BE2C (cell line): ENCODE results near the gene EML6.

Source experiments
- DNase-seq: peaks from one replicate; pipeline ENCODE4 v3.0.0-alpha.2; 2020
- H3K27me3 ChIP-seq: fragments of 250-450 bp; sonication (Bioruptor Pico); 2 replicates; pipeline ENCODE4 v1.5.1; 2020; ENCODE audit warnings: mild to moderate bottlenecking
- H3K36me3 ChIP-seq: fragments of 250-450 bp; sonication (Bioruptor Pico); 2 replicates; pipeline ENCODE4 v1.5.1; 2020; ENCODE audit warnings: mild to moderate bottlenecking
- H3K4me1 ChIP-seq: fragments of 250-450 bp; sonication (Bioruptor Pico); 2 replicates; pipeline ENCODE4 v1.5.1; 2020
- H3K4me3 ChIP-seq: 2 replicates; pipeline ENCODE4 v1.5.1; 2011; ENCODE audit warnings: low read depth, low read length
- H3K9me3 ChIP-seq: fragments of 250-450 bp; sonication (Bioruptor Pico); 2 replicates; pipeline ENCODE4 v1.5.1; 2020
- TF ChIP-seq, protein P1 (sequence below): IDR thresholded peaks from 2 replicates; pipeline ENCODE4 v1.5.1; 2012; ENCODE audit warnings: mild to moderate bottlenecking, low read depth, low read length

Gene EML6

GRCh38 chr2:55003706-55004639 lies 280.5 kb downstream of the EML6 start:
- TF ChIP-seq, protein P1, sequence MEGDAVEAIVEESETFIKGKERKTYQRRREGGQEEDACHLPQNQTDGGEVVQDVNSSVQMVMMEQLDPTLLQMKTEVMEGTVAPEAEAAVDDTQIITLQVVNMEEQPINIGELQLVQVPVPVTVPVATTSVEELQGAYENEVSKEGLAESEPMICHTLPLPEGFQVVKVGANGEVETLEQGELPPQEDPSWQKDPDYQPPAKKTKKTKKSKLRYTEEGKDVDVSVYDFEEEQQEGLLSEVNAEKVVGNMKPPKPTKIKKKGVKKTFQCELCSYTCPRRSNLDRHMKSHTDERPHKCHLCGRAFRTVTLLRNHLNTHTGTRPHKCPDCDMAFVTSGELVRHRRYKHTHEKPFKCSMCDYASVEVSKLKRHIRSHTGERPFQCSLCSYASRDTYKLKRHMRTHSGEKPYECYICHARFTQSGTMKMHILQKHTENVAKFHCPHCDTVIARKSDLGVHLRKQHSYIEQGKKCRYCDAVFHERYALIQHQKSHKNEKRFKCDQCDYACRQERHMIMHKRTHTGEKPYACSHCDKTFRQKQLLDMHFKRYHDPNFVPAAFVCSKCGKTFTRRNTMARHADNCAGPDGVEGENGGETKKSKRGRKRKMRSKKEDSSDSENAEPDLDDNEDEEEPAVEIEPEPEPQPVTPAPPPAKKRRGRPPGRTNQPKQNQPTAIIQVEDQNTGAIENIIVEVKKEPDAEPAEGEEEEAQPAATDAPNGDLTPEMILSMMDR: no peak
- H3K4me3 ChIP-seq: no peak overlapping the region
- H3K9me3 ChIP-seq: no peaks in the 10 kb centered on the region
- H3K4me1 ChIP-seq: peaks cover 7% of the 10 kb centered on the region
- H3K36me3 ChIP-seq: no peaks in the 10 kb centered on the region
- no peak for DNase-seq
- no peaks in the 10 kb centered on the region for H3K27me3 ChIP-seq

- peaks cover 4% of the 10 kb centered on the region for H3K4me1 ChIP-seq
- H3K9me3 ChIP-seq: no peaks in the 10 kb centered on the region
- H3K36me3 ChIP-seq: no peaks in the 10 kb centered on the region
- DNase-seq: no peak
- H3K4me3 ChIP-seq: no peak overlapping the region
- no peaks in the 10 kb centered on the region for H3K27me3 ChIP-seq
- TF ChIP-seq, protein P1: no peak
These were observed 282.8 kb downstream of the EML6 start for GRCh38 chr2:55006306-55006705.

DNA sequence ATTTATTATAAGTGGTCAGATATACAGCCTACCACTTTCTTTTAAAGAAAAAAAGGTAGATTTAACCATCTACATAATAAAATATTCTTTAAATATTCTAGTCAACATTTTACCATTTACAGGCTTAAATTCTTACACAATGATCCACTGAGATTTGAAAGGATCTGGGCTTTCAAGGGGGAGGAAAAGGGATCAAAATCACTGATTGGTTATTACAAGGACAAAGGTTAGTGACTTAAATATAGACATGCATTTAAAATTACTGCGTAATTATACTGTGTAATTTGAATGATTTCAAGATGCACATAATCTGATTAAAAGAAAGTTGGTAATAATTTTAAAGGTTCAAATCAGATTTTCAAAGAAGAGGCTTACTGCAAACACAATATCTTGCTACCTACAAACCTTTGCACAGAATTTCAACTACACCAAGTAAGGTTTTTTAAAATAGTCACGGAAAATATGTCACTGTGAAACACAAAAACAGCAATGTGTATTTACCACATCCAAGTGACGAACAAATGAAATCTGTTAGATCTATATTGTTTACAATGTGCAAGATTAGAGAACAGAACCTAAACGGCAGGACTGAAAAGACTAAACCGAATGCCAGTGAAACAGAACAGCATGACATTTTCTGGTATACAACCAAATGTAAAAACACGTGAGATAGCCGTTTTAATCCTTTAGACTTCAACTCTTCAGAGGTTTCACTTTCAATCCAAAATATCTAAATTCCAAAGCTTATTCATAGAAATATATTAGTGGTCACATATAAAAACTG lies 286.0 kb downstream of the EML6 start:
- no peaks in the 10 kb centered on the region for H3K27me3 ChIP-seq
- no peak for DNase-seq
- TF ChIP-seq, protein P1: no peak
- H3K4me3 ChIP-seq: peak overlapping the region; percentile 44
- peaks cover 4% of the 10 kb centered on the region for H3K4me1 ChIP-seq
- no peaks in the 10 kb centered on the region for H3K9me3 ChIP-seq
- H3K36me3 ChIP-seq: no peaks in the 10 kb centered on the region

GRCh38 chr2:55010149-55010591 lies 286.7 kb downstream of the EML6 start:
- Histone ChIP-seq H3K4me3 (peak overlapping the region; percentile 44), H3K4me1 (peaks cover 4% of the 10 kb centered on the region), H3K27me3 (no peaks in the 10 kb centered on the region), H3K36me3 (no peaks in the 10 kb centered on the region), H3K9me3 (no peaks in the 10 kb centered on the region)
- DNase-seq: peak; percentile 26
- TF ChIP-seq, protein P1: no peak

DNA sequence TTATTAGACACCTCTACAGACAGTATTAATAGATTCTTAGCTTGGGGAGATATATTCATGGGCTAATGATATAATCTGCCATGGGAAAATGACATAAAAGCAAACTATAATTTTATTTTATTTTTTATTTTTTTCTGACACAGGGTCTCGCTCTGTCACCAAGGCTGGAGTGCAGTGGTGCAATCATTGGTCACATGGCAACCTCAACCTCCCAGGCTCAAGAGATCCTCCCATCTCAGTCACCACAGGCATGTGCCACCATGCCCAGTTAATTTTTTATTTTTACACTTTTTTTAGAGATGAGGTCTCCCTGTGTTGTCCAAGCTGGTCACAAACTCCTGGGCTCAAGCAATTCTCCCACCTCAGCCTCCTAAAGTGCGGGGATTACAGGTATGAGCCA lies 287.5 kb downstream of the EML6 start:
- Histone ChIP-seq H3K4me1 (peaks cover 4% of the 10 kb centered on the region), H3K4me3 (no peak overlapping the region), H3K36me3 (no peaks in the 10 kb centered on the region), H3K27me3 (no peaks in the 10 kb centered on the region), H3K9me3 (no peaks in the 10 kb centered on the region)
- TF ChIP-seq, protein P1: no peak
- DNase-seq: no peak
